Thoracic aorta (tissue), 2 donors: ENCODE measurements around the gene COL13A1. TPM values are rescaled to one million over a fixed set of nuclear protein-coding genes. Genes with fewer than 3 reads are reported as not detected.

Experiments
- ATAC-seq: fragments of 150-250 bp; one replicate; pipeline ENCODE4 v1.8.0; 2017; ENCODE audit warnings: low read depth; ENCODE audit not compliant: insufficient number of reproducible peaks, low FRiP score
- DNase-seq: peaks from one replicate; pipeline ENCODE4 v3.0.0-alpha.2; 2020; ENCODE audit warnings: low spot score
- H3K27ac ChIP-seq, 2 donors: fragments of 200-600 bp; sonication (generic); 1 replicate in 1 of 2; 2 replicates in 1 of 2; pipeline ENCODE4 v1.5.1; 2016; ENCODE audit warnings: mild to moderate bottlenecking in 2 of 2, moderate library complexity in 2 of 2
- H3K27me3 ChIP-seq: fragments of 200-600 bp; sonication (generic); replicated peaks from 2 replicates; pipeline ENCODE4 v1.6.0; 2016; ENCODE audit warnings: mild to moderate bottlenecking; ENCODE audit not compliant: insufficient read depth
- H3K36me3 ChIP-seq: fragments of 200-600 bp; sonication (generic); one replicate; pipeline ENCODE4 v1.5.1; 2016
- H3K4me1 ChIP-seq, 2 donors: fragments of 200-600 bp; sonication (generic); 1 replicate in 1 of 2; 2 replicates in 1 of 2; pipeline versions ENCODE4 v1.5.1 to v1.6.0; 2016; ENCODE audit warnings: low read depth in 2 of 2, mild to moderate bottlenecking in 1 of 2; ENCODE audit not compliant: control insufficient read depth in 1 of 2
- H3K4me3 ChIP-seq: fragments of 200-600 bp; sonication (generic); 2 replicates; pipeline ENCODE4 v1.5.1; 2016; ENCODE audit warnings: mild to moderate bottlenecking
- H3K9me3 ChIP-seq: fragments of 200-600 bp; sonication (generic); 2 replicates; pipeline ENCODE4 v1.5.1; 2016
- CTCF ChIP-seq: fragments of 200-600 bp; sonication (generic); IDR thresholded peaks from one replicate; pipeline ENCODE4 v1.5.1; 2019; ENCODE audit warnings: antibody characterized with exemption
- total RNA-seq, 2 donors: library from RNA; depleted of rRNA; stranded (reverse); fragments of >200 nt; gene quantifications; one replicate each; pipeline versions ENCODE4 v1.1.0 to v1.2.3, GENCODE V29; 2016

The COL13A1 gene
- total RNA-seq, 2 donors from 2014 or later = 23.1 to 34.1 TPM

- no peak overlapping the region for H3K27ac ChIP-seq
- no peaks in the 10 kb centered on the region for H3K9me3 ChIP-seq
- no peaks in the 10 kb centered on the region for H3K27me3 ChIP-seq
- ATAC-seq = no peak
- DNase-seq = no peak
- no peak for TF ChIP-seq CTCF
- H3K4me1 ChIP-seq = peaks cover 0 to 9% of the 10 kb centered on the region in 2 donors
- no peak overlapping the region for H3K4me3 ChIP-seq
- H3K36me3 ChIP-seq = no peaks in the 10 kb centered on the region
Measured at GRCh38 chr10:69952821-69953221, 151.1 kb downstream of the COL13A1 start.

DNA sequence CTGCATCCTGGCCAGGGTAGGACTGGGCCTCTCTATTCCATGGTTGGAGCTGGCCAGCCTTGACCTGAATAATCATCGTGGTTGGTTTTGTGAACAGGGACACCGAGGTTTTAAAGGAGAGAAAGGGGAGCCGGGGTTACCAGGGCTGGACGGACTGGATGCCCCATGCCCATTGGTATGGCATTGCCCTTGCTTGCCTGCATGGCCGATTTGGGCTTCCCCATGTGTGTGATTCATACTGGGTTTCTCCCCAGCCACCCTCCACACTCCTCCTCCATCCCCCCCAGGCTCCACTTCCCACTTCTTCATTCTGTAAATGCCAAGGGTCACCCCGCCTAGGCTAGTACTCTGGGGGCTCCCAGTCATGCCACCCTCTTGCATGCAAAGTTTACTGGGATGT, 152.1 kb downstream of the COL13A1 start:
- ATAC-seq = no peak
- no peak for TF ChIP-seq CTCF
- DNase-seq = no peak

DNA sequence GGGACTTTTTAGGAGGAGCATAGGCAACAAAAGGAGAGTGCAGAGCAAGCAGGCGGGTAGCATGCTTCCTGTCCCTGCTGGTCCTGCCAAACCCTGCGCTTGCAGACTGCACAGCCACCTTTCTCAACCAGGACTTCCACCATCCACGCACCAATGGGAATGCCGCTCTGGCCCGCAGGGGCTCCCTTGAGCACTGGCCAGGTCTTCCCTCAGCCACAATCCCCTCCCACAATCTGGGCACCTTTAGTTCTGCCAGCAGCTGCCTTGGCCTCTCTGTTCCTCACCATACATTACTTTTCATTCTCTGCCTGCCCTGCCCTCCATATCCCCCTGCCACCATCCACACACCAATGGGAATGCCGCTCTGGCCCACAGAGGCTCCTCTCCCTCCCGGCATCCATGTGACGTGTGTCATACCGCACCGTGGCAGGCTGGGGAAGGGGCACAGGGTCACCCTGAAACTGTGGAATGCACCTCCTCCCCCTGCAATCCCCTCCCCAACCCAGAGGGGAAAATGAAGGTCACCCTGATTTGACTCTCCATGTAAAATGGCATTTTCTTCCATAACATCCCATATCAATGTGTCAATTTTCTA, 153.6 kb downstream of the COL13A1 start:
- DNase-seq = no peak

More for the DNA sequence above, 152.1 kb downstream of the COL13A1 start:
- no peak overlapping the region for H3K27ac ChIP-seq
- H3K9me3 ChIP-seq = no peaks in the 10 kb centered on the region
- no peaks in the 10 kb centered on the region for H3K36me3 ChIP-seq
- H3K4me1 ChIP-seq = no peaks in the 10 kb centered on the region
- H3K27me3 ChIP-seq = no peaks in the 10 kb centered on the region
- no peak overlapping the region for H3K4me3 ChIP-seq

DNA sequence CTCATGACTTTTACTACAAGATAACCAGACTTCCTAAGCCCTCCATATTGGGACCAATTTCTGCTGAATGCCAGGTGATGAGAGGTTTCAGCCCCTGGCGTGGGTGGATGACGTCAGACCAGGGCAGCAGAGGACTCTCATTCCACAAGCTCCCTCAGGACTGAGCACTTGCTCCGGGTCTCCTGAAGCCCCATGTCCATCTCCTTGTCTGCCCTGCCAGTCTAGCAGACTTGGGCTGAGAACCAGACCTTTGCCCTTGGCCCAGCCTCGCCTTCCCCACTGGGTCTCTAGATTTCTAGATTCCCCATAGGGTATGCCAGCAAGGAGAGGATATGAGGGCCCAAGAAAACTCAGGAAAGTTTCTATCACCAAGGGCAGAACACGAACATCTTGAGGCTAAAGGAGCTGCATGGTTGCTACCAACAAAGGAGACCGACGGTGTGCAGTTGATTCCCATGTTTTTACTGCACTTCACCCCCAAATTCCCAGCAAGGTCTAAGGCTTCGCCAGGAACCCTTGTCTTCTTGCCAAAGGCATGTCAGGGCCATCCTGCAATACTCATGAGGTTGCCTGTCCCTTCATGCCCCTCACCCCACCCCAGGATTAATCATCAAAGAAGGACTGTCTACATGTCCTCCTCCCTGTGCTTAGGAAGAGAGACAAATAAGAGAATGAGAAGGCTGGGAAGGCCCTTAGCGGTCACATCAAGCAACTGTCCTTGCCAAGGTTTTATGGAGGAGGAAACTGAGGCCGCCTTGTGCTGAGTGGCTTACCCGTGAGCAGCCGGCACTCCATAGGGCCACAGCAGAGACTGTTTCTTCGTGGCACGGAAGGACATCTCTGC, 154.4 kb downstream of the COL13A1 start:
- H3K27me3 ChIP-seq = no peaks in the 10 kb centered on the region
- no peak for DNase-seq

More for the DNA sequence above, 153.6 kb downstream of the COL13A1 start:
- Histone ChIP-seq H3K27ac (no peak overlapping the region), H3K4me3 (no peak overlapping the region), H3K27me3 (no peaks in the 10 kb centered on the region), H3K9me3 (no peaks in the 10 kb centered on the region), H3K4me1 (no peaks in the 10 kb centered on the region), H3K36me3 (no peaks in the 10 kb centered on the region)
- no peak for ATAC-seq
- no peak for TF ChIP-seq CTCF

More for the DNA sequence above, 154.4 kb downstream of the COL13A1 start:
- no peak overlapping the region for H3K27ac ChIP-seq
- H3K4me3 ChIP-seq = no peak overlapping the region
- no peak for ATAC-seq
- no peaks in the 10 kb centered on the region for H3K4me1 ChIP-seq
- TF ChIP-seq CTCF = no peak
- H3K36me3 ChIP-seq = no peaks in the 10 kb centered on the region
- no peaks in the 10 kb centered on the region for H3K9me3 ChIP-seq
